ENCODE data around the gene HAGH.
"Not testable (repeated sequence)": the region's sequence is repeated elsewhere in the genome, so short reads cannot be mapped to it uniquely, and the experiment has no call there.

HAGH gene

DNA sequence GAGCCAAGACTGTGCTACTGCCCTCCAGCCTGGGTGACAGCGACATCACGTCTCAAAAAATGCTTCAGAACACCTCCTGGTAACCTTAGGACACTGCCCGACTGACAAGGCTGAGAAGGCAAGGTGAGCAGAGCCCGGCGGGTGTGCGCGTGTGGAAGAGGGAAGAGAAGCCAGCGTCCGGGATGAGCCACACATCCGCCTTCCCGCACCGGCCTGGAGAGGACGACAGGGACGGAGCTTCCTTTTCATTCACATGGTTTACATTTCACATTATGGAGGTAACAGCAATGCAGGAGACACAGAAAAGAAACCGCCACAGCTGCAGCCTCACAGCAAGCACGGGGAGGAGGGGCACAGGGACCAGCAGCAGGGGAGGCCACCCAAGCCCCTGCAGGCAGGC lies 16.5 kb downstream of the HAGH start:
- no peak for DNase-seq (ENCODE audit: low read depth)

DNA sequence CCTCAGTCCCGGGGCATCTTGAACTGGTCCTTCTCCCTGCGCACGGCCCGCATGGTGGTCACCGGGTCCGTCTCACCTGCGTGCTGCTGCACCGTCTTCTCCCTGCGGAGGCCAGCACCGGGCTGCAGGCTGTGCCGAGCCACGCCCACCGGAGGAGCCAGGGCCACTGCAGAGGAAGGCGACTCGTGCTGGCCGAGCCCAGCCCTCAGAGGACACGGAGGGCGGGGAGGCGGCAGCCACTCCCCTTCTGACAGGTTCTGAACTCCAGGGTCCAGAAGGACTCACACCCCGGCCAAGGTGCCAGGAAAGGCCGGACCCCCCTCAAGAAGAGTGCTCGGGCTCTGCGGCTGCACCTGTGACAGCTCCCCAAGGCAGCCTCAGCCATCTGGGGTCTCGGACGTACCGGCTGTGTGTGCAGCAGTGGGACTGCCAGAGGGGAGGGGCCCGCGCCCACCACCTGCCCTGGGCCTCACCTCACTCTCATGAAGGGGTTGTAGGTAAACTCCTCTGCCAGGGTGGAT lies 17.3 kb downstream of the HAGH start:
- no peak for DNase-seq (ENCODE audit: low read depth)

DNA sequence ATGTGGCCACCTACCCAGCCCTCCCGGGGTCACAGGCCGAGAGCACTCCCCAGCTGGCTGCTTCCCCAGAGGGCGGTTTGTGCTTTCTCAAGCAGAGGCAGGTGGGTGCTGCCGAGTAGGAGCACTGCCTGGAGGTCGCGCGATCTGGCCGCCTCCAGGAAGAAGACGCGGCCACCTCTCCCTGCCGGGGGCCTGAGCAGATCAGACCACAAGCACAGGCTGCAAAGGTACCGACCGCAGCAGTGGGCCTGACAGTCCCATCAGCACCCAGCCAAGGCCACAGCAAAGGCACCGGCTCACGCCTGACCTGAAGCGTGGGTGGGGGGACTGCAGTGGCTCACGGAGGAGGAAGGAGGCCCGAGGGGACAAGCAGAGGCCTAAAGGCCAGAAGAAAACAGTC lies 17.9 kb downstream of the HAGH start:
- DNase-seq (ENCODE audit: low read depth), result no peak

DNA sequence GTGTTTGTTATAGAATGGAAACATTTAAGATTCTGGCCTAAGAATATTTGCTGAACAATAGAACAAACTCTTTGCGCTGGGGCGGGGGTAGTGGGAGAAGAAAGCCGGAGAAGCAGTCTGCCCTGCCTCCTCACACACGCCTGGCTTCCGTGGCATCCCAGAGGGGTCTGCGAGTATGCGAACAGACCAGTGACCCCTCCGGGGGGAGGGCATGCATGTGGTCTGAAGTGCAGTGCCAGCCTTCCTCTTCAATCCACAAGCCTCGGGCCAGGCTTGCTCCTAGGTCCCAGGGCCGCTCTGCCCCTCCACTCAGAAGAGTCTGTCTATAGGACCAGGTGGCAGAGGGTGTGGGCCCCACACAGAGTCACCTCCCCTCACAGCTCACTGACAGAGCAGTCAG lies 19.0 kb downstream of the HAGH start:
- no peak for DNase-seq (ENCODE audit: low read depth)

DNA sequence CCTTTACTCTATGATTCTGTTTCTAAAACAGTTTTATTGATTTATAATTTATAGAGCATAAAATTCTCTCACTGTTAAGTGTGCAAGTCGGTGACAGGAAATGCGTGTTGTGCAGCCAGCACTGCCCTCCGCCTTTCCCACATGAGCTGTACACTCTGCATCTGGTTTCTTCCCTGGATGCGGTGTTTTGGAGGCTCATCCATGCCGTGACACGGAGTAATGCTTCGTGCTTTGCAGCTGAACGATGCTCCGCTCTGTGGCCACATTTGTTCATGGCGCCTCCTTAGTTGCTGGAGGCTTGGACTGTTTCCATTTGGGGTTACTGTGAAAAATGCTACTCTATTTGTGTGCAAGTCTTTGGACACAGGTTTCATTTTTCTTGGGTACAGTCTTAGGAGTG lies 25.9 kb downstream of the HAGH start:
- no peak for DNase-seq (ENCODE audit: low read depth)

DNA sequence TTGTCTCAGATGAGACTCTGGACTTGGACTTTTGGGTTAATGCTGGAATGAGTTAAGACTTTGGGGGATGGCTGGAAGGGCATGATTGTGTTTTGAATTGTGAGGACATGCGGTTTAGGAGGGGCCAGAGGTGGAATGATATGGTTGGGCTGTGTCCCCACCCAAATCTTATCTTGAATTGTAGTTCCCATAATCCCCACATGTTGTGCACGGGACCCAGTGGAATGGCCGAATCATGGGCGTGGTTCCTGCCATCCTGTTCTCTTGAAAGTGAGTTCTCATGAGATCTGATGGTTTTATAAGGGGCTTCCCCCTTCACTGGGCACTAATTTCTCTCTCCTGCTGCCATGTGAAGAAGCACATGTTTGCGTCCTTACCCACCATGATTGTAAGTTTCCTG lies 27.4 kb downstream of the HAGH start:
- DNase-seq (ENCODE audit: low read depth), result not testable (repeated sequence)

DNA sequence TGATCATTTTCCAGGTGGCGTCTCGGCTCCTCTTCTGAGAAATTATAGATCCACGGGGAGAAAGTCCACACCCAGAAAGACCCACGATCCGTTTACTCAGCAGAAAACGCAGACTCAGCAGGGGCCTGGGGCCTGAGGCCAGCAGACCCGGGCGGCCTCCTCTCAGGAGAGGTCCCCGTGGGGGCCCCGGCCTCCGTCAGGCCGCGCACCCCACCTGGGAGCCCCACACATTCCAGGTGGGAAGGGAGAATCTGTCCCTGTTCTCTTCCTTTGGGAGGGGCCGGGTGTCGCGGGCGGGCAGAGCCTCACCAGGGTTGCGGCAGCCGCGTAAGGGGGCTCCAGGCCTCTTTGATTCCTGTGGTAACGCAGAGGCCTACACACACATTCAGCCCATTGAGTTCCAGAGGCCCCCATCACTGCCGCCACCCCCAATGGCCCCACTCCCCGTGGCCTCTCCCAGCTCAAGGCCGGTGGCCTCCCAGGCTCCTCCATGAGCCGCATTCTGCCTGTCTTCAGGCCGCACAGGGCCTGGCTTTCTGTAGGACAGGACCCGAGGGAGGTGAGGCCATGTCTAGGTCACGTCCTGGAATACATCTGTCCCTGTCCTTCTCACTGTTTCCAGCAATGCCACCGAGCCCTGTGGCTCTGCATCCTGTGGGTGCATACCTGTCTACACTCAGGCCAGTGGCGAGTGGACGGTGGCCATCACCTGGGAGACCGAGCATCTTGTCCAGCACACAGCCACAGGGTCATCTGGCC lies 31.5 kb downstream of the HAGH start:
- no peak for DNase-seq (ENCODE audit: low read depth)

DNA sequence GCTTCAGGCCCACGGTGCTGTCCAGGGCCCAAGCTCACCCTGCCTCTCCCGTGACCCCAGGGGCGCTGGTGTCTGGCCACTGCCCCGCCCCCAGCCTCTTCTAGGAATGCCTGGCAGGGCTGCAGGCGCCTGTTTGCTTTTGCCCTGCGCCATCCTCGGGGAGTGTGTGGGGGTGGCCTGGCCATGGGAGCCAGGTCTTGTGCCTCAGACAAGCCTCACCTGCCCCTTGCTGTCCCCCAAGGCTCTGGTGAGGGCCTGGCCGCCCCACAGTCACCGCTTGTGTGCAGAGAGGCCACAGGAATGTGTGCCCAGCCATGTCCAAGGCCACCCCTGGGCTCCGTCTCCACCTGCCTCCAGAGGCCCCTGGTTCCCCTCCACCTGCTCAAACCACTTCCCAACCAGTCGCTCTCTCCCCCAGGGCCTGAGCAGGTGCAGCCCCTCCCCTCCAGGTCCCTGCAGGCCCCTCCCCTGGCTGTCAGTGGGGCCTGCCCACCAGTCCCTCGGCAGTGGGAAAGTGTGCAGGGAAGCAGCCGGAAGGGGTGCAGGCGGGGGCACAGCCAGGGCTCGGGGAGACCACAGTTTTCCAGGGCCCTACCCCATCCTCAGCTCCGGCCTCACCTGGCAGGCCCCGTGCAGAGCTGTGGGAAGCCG lies 32.3 kb downstream of the HAGH start:
- DNase-seq (ENCODE audit: low read depth), result no peak

DNA sequence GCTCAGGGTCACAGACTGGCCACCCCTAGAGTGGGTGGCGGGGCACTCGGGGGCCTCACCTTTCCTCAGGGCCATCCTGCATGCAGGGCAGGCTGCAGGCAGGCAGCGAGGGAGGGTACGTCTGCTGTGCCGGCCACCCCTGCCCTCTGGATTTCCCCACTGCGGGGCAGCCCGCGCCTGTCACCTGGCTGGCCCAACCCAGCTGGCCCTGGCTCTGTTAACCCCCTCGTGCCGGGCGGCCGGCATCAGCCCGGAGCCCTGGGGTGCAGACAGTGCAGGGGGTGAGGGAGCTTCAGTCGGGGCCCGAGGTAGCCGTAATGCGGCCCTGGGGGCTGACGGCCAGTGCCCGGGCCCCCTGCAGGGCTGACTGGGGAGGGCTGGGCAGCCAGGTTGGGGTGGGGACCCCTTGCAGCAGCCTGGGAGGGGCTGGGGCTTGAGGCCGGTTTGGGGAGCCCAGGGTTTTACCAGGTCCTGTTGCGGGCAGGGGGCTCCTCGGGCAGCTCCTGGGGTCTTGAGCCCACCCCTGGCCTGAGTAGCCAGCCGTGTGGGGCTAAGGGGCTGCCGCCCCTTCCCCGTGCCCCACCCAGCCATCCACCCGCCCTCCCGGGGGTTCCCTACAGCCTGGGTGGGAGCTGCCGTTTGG lies 32.9 kb downstream of the HAGH start, which contains the start of gene IGFALS:
TSS of gene IGFALS (minus strand) at position 128 of the 643 bp plus-strand sequence. CDS start at position 75, 53 bp downstream.
- DNase-seq (ENCODE audit: low read depth), result no peak

DNA sequence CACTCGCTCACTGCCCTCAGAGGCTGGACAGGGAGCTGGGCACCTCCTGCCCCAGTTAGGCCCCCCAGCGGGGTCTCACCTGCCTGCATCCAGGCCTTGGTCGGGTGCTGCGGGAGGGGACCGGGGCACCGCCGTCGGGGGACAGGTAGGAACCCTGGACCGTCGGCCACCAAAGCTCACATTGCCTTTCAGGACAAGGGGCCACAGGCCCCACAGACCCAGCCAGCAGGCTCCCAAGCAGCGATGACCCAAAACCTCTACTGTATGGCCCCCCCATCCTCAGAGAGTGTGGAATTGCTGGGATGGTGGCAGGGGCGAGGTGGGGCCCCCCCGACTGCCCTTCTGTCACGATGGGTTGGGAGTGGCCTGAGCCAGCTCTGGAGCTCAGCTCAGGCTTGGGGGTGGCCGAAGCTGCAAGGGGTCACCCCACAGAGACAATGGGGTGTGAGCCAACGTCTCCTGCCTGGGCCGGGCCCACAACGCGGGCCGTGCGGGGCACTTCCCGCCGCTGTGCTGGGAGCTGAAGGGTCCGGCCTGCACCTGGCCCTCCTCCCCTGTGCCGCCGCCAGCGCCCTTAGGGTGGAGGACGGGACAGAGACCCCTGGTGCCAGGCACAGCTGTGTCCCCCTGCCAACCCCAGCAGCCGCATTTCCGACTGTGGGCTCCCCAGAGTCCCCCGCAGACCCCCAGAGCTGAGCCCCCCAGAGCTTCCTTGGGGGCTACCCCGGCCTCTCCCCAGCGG lies 33.6 kb downstream of the HAGH start:
- no peak for DNase-seq (ENCODE audit: low read depth)

DNA sequence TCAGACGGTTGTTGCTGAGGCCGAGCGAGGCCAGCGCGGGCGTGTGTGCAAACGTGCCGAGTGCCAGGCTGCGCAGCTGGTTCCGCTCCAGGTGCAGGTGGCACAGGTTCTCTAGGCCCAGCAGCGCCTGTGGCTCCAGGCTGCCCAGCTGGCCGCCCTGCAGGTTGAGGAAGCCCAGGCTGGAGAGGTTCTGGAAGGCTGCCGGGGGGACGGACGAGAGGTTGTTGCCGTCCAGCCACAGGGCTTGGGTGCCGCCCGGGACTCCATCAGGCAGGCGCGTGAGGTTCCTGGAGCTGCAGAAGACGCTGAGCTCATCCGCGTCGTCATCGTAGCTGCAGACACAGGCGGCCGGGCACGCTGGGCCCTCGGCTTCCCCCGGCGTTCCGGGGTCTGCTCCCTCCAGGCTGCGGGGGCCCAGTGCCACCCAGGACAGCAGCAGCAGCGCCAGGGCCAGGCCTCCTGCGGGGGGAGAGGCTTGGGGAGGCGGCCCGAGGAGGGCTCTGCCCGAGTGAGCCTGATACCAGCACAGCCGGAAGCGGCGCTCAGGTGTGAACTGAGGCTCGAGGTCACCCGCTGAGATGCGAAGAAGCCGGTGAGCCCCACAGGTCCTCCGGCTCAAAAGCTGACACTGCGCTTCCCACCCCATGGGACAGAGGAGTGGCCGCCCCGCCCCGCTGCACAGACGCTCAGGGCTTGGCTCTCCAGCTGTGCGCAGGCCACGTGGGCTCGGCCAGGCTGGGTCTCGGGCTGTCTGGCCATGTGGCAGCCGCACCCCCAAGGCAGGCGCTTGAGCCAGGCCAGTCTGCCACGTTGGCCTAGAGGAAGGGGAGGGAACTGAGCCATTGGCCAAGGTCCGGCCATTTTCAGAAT lies 34.4 kb downstream of the HAGH start:
- DNase-seq (ENCODE audit: low read depth), result no peak

DNA sequence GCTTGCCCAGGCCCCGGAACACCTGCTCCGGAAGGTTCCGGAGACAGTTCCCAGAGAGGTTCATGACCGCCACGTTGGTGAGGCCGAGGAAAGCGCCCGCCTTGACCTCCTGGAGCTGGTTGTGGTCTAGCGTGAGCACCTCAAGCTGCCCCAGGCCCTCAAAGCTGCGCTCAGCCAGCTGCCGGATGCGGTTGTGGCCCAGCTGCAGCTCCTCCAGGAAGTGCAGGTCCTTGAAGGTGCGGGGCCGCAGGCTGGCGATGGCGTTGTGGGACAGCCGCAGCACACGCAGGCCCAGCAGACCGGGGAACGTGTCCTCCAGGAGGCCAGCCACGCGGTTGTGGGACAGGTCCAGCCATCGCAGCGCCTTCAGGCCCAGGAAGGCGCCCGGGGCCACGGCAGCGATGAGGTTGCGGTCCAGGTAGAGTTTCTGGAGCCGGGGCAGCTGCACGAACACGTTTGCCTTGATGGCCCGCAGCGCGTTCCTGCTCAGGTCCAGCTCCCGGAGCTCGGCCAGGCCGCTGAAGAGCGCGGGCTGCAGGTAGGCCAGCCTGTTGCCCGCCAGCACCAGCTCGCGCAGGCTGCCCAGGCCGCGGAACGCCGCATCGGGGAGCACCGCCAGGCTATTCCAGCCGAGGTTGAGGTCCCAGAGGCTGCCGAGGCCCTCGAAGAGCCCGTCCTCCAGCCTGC lies 35.2 kb downstream of the HAGH start:
- DNase-seq (ENCODE audit: low read depth), result no peak

DNA sequence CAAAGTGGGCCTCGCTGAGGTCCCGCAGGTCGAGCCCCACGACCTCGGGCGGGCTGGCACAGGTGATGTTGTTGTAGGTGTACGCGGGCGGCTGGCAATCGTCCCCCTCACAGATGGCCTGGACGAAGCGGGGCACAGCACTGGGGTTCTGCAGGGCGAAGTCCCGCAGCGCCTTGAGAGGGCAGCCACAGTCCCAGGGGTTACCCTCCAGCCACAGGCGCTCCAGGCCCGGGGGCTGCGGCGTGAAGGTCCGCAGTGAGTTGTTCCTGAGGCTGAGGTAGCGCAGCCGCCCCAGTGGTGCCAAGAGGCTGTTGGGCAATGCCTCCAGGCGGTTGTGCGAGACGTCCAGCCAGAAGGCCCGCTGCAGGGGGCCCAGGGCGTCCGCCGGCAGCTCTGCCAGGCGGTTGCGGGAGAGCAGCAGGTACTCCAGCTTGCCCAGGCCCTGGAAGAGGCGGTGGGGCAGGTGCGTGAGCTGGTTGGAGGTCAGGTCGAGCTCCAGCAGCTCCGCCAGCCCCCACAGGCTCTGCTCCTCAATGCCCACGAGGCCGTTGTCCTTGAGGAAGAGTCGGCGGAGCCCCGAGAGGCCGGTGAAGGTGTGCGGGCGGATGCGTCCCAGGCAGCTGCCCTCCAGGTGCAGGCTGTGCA lies 35.9 kb downstream of the HAGH start:
- DNase-seq (ENCODE audit: low read depth), result no peak

DNA sequence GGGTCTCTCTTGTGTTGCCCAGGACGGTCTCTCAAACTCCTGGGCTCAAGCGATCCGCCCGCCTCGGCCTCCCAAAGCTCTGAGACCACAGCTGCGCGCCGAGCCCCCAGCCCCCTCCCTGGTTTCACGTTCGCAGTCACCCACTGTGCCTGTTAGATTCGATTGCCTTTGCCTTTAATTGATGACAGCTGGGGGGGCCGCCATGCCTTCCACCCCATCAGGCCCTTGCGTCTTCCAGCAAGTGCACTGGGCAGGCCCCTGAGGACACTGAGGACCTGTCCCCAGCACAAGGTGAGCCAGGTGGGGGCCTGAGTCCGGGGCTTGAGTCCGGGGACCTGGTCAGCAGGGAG lies 36.4 kb downstream of the HAGH start:
- no peak for DNase-seq (ENCODE audit: low read depth)

DNA sequence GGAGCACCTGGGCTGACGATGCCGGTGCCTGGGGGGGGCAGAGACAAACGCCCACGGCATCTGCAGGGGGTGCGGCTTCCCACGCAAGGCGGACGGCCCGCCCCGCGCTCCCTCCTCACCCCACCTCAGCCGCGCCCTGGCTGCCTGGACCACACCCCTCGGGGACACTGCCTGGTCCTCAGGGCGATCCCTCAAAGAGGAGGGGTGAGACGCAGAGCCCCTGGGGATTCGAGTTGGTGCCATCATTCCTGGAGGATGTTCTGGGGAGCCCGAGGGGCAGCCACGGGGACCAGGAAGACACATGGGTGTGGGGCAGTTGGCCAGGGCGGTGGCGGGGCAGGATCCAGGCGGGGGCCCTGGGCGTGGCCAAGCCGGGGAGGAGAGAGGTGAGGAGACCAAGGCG lies 37.0 kb downstream of the HAGH start:
- no peak for DNase-seq (ENCODE audit: low read depth)

DNA sequence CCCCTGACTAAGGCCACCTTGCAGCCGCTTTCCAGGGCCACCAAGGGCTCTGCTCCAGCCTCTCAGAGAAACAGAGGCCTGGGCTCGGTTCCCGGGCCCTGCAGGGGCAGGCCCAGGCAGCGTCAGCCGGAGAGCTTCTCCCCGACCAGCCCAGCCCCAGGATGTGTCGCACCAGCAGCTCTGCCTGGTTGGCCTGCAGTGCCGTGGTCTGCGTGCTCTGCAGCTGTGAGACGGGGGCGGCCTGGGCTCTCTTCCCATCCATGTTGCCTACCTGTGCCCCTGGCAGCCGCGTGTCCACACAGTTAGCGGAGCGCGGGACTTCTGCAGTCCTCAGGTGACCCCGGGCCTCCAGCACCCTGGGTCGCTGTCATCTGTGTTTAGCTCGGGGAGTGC lies 37.9 kb downstream of the HAGH start:
- DNase-seq (ENCODE audit: low read depth), result no peak

DNA sequence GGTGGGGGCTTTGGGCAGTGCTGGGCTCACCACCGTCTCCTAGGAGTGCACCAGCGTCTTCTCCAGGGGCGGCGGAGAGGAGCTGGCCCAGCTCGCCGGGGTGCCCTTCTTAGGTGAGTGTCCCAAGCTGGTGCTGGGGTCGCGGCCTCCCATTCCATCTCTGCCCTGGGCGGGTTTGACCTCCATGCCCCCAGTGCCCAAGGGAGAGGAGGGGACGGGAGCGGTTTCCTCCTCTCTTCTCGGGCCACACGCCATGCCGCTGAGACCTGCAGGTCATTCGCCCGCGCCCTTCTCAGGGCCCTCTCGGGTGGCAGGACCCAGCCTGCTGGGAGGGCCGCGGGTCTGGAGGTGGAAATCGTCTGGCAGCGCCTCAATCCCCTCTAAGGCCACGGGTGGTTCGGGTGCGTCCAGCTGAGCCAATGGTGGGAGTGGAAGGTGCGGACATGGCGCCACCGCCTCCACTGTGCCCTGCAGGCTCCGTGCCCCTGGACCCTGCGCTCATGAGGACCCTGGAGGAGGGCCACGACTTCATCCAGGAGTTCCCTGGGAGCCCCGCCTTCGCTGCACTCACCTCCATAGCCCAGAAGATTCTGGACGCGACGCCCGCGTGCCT lies 38.4 kb downstream of the HAGH start:
- DNase-seq (ENCODE audit: low read depth), result no peak

DNA sequence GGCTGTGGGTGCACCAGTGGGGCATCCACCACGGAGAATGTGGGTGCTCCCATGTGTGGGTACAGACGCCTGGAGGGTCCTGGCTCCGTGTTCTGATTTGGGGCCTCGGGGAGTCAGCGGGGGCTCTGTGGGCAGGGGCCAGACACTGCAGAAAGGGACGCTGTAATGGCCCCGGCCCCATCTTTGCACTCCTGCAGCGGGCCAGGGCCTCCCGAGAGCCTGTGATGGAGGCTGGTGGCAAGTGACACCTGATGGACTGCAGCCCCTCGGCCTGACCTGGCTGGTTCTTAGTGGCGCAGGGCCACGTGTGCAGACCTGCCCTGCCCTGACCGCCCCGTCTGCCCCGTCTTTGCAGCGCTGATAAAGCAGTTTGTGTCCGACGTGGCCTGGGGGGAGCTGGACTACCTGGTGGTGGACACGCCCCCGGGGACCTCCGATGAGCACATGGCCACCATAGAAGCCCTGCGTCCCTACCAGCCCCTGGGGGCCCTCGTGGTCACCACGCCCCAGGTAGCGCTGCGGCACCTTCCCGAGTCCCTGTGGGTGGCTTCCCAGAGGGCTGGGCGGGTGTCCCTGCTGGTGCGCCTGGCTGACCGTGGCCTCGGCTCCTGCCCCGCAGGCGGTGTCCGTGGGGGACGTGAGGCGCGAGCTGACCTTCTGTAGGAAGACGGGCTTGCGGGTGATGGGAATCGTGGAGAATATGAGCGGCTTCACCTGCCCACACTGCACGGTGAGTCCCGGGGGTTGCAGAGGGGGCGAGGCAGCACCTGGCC lies 39.1 kb downstream of the HAGH start:
- DNase-seq (ENCODE audit: low read depth), result no peak

DNA sequence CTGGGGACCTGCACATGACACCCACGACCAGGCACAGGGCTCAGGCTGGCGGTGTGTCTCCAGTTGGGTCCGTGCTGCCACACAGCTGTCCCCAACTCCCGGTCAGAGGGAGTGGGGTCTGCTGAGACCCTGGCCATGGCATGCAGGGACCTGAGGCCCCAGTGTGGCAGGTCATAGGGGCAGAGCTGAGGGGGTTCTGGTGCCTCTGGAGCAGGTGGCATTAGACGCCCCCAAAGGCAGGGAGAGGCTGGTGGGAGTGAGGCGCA lies 39.6 kb downstream of the HAGH start:
- no peak for DNase-seq (ENCODE audit: low read depth)

All from stimulated activated CD8-positive, alpha-beta memory T cell treated with anti-CD3 and anti-CD28 coated beads, Interleukin-15, amount 100 ng/mL, for 1 hour (primary cell).